Stimulated activated effector memory CD8-positive, alpha-beta T cell treated with anti-CD3 and anti-CD28 coated beads, Interleukin-12 subunit alpha, Interleukin-12 subunit beta, amount 100 ng/mL, for 72 hours (primary cell): ENCODE data around the gene PIEZO1.

Experiments
- ATAC-seq: fragments of 150-1000 bp; cut with Tn5 transposase; 2 replicates; pipeline ENCODE4 v1.10.0; 2021
- DNase-seq, 2 donors: peaks; one replicate each; pipeline ENCODE4 v3.0.0; 2021 to 2022; ENCODE audit warnings: low spot score in 2 of 2
- H3K27ac Mint-ChIP-seq: one replicate; pipeline ENCODE4 v1.8.0; 2022; ENCODE audit warnings: mild to moderate bottlenecking, mixed read lengths
- H3K36me3 Mint-ChIP-seq: one replicate; pipeline ENCODE4 v1.8.0; 2022; ENCODE audit warnings: mild to moderate bottlenecking, mixed read lengths
- H3K4me1 Mint-ChIP-seq: one replicate; pipeline ENCODE4 v1.8.0; 2022; ENCODE audit warnings: mixed read lengths
- H3K4me3 Mint-ChIP-seq: one replicate; pipeline ENCODE4 v1.8.0; 2022; ENCODE audit warnings: mild to moderate bottlenecking, mixed read lengths
- H3K9me3 Mint-ChIP-seq: one replicate; pipeline ENCODE4 v1.8.0; 2022; ENCODE audit warnings: mixed read lengths

Gene PIEZO1

DNA sequence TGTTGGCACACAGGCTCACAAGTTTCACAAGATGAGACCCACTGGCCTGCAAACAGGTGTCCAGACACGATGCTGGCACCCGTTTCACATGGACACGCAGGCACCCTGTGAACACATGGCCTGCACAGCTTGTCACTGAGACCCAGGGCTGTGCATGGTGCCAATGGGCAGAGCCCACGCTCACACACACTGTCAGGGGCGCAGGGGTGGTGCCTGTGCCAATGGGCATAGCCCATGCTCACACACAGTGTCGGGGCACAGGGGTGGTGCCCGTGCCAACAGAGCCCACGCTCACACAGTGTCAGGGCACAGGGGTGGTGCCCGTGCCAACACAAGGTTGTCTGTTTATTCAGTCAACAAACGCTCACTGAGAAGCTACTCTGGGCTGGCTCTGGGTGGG lies 49.4 kb downstream of the PIEZO1 start:
- no peak for ATAC-seq
- H3K27ac Mint-ChIP-seq, result no peak overlapping the region
- peaks cover 14% of the 10 kb centered on the region for H3K4me1 Mint-ChIP-seq
- no peak overlapping the region for H3K4me3 Mint-ChIP-seq
- peaks cover 57% of the 10 kb centered on the region for H3K36me3 Mint-ChIP-seq
- H3K9me3 Mint-ChIP-seq, result no peaks in the 10 kb centered on the region
- no peak for DNase-seq

DNA sequence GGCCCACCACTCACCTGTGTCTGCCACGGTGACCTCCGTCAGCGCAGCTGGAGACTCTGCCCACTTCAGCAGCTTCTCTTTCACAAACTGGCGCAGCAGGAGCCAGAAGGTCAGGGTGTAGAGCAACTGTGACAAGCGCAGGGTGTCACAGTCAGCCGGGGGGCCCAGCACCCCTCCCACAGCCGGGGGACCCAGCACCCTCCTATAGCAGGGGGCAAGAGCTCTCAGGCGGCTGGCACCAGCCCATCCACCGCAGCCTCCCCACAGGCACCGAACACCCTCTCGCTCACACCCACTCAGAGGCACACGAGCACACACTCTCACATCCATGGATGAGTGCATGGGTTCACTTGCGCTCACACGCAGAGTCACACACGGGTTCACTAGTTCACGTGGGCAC lies 49.9 kb downstream of the PIEZO1 start:
- H3K36me3 Mint-ChIP-seq, result peaks cover 57% of the 10 kb centered on the region
- H3K9me3 Mint-ChIP-seq, result no peaks in the 10 kb centered on the region
- H3K4me1 Mint-ChIP-seq, result peaks cover 14% of the 10 kb centered on the region
- ATAC-seq, result no peak
- no peak overlapping the region for H3K27ac Mint-ChIP-seq
- no peak overlapping the region for H3K4me3 Mint-ChIP-seq
- no peak for DNase-seq

DNA sequence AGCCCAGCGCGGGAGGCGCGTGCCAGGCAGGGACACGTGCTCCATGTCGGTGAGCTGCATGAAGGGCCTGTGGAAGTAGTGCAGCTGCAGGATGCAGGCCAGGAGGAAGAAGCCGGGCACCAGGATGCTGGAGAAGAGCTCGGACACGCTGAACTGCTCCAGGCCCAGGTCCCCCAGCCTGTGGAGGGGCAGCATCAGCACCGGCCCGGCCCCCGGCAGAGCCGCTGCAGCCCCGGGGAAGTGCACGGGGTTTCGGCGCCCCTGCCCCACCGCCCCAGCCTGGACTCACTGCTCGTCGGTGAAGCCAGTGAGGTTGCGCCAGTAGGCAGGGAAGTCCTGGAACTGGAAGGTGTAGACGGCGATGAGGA lies 50.7 kb downstream of the PIEZO1 start:
- Mint-ChIP-seq H3K4me1 (peaks cover 14% of the 10 kb centered on the region), H3K9me3 (no peaks in the 10 kb centered on the region), H3K36me3 (peaks cover 60% of the 10 kb centered on the region), H3K4me3 (no peak overlapping the region), H3K27ac (no peak overlapping the region)
- DNase-seq (no peak), ATAC-seq (no peak)

DNA sequence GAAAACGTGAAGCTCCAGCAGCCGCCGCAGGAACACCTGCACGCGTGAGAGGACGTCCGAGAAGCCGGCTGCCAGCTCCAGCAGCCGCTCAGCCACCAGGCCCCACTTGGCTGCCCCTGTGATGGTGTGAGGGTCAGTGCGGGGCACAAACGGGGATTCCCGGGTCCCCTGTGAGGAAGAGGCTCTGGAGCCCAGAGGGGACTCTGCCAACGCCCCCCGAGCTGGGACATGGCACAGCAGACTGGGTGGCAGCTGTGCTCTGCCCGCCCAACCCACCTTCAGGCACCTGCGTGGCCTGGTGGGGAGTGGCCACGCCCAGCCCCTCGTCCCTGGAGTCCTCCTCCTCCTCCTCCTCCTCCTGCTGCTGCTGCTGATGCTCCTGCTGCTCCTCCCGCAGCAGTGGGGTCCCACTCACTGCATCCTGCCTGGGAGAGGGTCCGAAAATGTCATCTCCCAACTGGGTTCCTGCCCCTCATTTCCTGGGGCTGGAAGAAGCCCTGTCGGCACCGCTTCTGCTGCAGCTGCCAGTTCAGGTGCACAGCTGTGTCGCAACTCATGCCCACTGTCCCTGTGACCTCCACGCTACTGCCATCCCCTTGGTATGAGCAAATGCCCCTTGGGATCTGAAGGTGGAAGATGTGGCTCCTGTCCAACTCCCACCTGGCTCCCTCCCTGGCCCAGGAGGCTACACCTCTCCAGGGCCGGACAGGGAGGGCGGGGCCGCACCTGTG lies 51.2 kb downstream of the PIEZO1 start:
- no peak overlapping the region for H3K27ac Mint-ChIP-seq

DNA sequence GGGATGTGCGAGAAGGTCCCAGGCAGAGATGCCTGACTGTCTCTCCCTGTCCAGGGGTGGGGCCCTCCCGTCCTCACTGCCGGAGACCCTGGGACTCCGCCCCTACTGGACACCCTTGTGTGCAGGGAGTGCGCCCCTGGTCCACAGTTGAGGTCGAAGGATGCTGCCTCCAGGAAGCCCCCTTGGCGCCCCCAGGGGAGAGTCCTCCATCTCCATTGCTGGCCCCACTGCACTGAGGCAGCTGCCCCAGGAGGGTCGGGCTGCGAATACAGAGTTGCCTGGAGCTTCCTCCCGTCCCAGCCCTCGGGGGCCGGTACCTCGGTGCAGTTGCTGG lies 52.1 kb downstream of the PIEZO1 start:
- H3K36me3 Mint-ChIP-seq, result peaks cover 50% of the 10 kb centered on the region

More for the DNA sequence above, 51.2 kb downstream of the PIEZO1 start:
- no peak overlapping the region for H3K4me3 Mint-ChIP-seq
- peaks cover 56% of the 10 kb centered on the region for H3K36me3 Mint-ChIP-seq
- peaks cover 11% of the 10 kb centered on the region for H3K4me1 Mint-ChIP-seq
- ATAC-seq (no peak), DNase-seq (no peak)
- H3K9me3 Mint-ChIP-seq, result no peaks in the 10 kb centered on the region

DNA sequence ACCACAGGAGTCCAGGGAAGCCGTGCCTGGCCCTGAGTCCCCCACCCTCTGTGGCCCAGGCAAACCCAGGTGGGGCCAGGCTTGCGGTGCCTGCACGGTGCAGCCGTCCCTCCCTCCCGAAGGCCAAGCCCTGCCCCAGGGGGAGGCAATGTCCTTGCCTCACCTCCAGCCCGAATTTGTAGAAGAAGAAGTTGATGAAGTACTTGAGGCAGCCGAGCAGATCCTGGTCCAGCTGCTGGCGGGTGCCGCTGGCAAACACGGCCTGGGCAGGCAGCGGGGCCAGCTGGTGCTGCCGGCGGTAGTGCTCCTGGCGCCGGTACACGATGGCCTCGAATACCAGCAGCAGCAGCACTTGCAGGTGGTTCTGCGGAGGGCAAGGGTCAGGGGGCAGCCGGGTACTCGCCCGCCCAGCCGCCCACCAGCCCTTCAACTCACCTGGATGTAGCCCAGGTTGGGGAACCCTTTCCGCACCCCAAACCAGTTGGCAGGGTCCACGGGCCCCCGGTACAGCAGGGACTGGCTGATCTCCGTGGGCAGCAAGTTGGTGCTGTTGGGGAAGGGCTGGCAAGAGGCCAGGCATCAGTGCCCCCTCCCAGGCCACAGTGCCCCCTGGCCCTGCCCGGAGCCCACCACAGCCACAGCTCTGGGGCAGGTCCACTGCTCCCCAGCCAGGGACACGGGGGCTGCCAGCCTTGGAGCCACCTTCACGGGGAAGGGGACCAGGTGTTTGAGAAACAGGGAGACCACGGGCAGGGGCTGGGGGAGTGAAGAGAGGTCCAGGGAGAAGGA lies 52.7 kb downstream of the PIEZO1 start:
- no peak for DNase-seq
- Mint-ChIP-seq H3K4me1 (peaks cover 8% of the 10 kb centered on the region), H3K4me3 (no peak overlapping the region), H3K9me3 (no peaks in the 10 kb centered on the region), H3K36me3 (peaks cover 50% of the 10 kb centered on the region), H3K27ac (peak overlapping the region; percentile 12)
- ATAC-seq, result peak; percentile 45

More for the DNA sequence above, 52.1 kb downstream of the PIEZO1 start:
- Mint-ChIP-seq H3K9me3 (no peaks in the 10 kb centered on the region), H3K4me3 (no peak overlapping the region), H3K4me1 (peaks cover 8% of the 10 kb centered on the region), H3K27ac (peak overlapping the region; percentile 12)
- DNase-seq (no peak), ATAC-seq (no peak)

DNA sequence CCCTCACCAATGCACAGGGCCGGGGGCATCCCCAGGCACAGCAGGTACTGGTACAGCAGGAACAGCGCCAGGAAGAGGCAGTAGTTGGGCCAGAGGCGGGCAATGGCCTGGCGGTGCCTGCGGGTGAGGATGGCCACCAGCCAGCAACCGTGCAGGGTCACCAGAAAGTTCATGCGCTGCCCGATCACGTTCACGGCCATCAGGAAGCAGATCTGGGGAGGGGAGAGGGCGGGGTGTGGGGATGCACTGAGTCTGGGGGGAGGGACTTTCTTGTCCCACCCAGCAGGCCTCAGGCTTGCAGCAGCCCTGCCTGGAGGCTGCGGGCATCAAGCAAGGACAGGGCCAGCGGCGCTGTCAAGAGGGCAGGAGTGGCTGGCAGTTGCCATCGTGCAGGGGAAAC lies 53.3 kb downstream of the PIEZO1 start:
- Mint-ChIP-seq H3K36me3 (peaks cover 56% of the 10 kb centered on the region), H3K9me3 (no peaks in the 10 kb centered on the region), H3K4me3 (no peak overlapping the region), H3K4me1 (peaks cover 8% of the 10 kb centered on the region), H3K27ac (peak overlapping the region; percentile 88)
- DNase-seq, result no peak
- ATAC-seq, result peak; percentile 31

DNA sequence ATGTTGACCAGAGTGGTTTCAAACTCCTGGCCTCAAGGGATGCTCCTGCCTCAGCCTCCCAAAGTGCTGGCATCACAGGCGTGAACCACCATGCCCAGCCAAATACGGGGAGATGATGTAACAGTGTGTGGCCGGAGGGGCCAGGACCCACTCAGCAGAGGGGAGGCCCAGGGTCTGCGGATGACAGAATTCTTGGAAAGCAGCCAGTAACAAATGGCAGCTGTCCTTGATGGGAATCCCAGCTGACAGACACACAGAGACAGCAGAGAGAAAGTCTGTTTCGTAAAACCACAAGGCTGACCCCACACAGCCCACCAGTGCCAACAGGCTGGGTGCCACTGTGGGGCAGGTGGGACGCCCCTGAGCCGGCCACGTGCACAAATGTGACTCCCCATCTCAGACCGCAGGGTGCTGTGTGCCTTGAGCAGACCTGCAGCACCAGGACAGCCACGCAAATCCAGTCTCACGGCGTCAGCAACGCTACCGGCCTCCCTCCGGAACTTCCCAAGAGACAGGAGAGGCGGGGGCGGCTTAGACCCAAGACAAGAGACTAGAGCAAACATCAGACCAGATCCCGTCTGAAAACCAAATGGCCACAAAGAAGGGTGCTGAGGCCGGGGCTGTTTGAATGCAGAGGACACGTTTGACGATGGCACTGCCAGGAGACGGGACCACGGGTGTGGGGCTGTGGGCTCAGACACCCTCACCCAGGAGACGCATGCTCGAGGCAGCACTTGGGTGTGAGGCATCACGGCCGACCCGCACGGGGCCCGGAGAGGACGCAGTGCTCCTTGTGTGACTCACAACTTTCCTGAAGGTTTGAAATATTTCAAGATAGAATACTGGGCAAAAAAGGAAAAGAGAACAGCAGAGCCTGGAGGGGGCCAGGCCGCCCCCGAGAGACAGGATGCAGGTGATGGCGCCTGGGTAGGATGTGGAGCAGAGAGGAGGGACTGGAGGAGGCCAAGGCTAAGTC lies 54.1 kb downstream of the PIEZO1 start:
- no peaks in the 10 kb centered on the region for H3K9me3 Mint-ChIP-seq
- peak overlapping the region; percentile 88 for H3K27ac Mint-ChIP-seq
- no peak for ATAC-seq
- peaks cover 8% of the 10 kb centered on the region for H3K4me1 Mint-ChIP-seq
- H3K36me3 Mint-ChIP-seq, result peaks cover 58% of the 10 kb centered on the region
- DNase-seq, result no peak
- H3K4me3 Mint-ChIP-seq, result no peak overlapping the region

DNA sequence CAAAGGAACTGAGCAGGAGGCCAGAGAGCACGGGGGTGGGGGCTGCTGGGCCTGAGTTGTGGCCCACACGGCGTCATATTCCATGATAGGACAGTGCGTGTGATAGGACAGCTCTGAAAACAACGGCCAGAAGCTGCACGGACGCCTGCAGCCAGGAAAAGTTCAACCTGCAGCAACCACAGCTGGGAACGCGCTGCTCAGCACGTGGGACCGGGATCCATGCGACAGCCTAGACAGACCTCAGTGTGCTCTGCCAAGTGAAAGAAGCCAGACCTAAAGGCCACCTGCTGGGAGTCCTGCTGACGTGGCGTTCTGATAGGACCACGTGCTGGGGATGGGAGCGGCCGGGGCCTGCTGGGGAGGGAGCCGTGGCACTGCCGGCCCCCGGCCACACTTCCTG lies 57.1 kb downstream of the PIEZO1 start:
- no peak overlapping the region for H3K27ac Mint-ChIP-seq
- H3K9me3 Mint-ChIP-seq, result no peaks in the 10 kb centered on the region
- H3K36me3 Mint-ChIP-seq, result peaks cover 70% of the 10 kb centered on the region
- ATAC-seq (no peak), DNase-seq (no peak)
- H3K4me1 Mint-ChIP-seq, result peaks cover 8% of the 10 kb centered on the region
- H3K4me3 Mint-ChIP-seq, result no peak overlapping the region

DNA sequence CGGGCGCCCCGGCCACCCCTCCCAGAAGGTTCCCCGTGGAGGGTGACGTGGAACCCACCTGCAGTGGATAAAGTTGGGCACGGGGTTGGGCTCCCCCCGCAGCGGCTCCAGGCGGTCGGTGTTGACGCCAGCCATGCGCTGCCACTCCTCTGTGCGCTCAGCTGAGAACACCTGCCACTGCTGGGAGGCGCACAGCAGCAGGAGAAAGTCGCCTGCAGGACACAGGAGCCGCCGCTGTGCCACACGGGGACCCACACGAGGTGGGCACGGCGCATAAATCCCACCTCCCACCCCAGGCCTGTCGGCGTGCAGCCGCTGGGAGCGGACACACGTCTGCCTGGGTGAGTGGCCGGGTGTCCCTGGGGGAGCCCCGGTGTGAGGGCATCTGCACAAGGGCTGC lies 58.0 kb downstream of the PIEZO1 start:
- peaks cover 72% of the 10 kb centered on the region for H3K36me3 Mint-ChIP-seq
- H3K4me1 Mint-ChIP-seq, result peaks cover 8% of the 10 kb centered on the region

DNA sequence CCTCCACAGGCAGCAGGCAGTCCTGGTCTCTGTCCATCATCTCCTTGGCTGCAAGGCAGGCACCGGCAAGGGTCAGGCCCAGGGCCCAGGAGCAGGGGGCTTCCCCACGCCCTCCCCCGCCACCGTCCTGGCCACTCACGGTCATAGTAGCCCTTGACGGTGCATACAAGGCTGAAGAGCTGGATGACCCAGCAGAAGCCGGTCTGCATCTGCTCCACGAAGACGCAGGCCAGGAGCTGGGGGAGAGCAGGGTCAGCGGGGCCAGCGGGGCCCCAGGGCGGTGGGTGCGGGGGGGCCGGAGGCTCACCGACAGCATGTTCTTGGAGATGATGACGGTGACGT lies 58.6 kb downstream of the PIEZO1 start:
- H3K36me3 Mint-ChIP-seq, result peaks cover 72% of the 10 kb centered on the region
- H3K4me1 Mint-ChIP-seq, result peaks cover 4% of the 10 kb centered on the region
- DNase-seq, result no peak
- no peaks in the 10 kb centered on the region for H3K9me3 Mint-ChIP-seq
- ATAC-seq, result no peak
- no peak overlapping the region for H3K27ac Mint-ChIP-seq
- H3K4me3 Mint-ChIP-seq, result no peak overlapping the region

More for the DNA sequence above, 58.0 kb downstream of the PIEZO1 start:
- H3K27ac Mint-ChIP-seq, result no peak overlapping the region
- H3K9me3 Mint-ChIP-seq, result no peaks in the 10 kb centered on the region
- H3K4me3 Mint-ChIP-seq, result no peak overlapping the region
- DNase-seq, result no peak
- no peak for ATAC-seq

DNA sequence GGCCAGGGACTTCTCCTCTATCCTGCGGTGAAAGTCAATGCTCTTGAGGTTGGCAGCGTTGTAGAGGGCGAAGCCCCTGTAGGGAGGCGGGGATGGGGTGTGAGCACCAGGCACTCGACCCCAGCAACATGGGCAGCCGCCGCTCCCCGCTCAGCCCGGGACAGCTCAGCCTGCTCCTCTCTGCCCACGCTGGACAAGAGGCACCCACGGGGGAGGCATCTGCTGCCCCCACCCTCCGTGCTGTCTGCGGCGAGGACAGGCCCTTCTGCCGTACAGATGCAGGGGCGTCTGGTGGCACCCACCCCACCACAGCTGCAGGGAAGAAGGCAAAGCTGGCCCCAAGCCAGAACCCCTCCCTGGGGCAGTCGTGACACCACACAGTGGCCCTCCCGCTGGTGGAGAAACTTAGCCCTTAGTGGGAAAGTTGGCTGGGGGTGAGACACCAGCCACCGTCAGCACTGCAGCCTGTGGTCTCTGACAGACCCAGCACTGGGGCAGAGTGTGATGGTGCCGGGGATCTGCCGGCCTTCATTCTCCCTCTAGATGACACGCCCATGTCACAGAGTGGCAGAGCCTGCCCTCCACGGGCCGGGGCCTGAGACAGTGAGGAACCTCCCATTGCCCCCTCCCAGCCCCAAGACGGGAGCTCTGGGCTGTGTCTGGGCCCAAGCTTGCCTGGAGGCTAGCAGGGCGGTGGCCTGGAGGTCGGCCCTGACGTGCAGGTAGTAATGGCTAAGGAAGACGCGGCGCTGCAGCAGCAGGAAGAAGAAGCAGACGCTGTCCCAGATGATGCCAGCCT lies 59.2 kb downstream of the PIEZO1 start:
- Mint-ChIP-seq H3K4me3 (no peak overlapping the region), H3K27ac (no peak overlapping the region)

DNA sequence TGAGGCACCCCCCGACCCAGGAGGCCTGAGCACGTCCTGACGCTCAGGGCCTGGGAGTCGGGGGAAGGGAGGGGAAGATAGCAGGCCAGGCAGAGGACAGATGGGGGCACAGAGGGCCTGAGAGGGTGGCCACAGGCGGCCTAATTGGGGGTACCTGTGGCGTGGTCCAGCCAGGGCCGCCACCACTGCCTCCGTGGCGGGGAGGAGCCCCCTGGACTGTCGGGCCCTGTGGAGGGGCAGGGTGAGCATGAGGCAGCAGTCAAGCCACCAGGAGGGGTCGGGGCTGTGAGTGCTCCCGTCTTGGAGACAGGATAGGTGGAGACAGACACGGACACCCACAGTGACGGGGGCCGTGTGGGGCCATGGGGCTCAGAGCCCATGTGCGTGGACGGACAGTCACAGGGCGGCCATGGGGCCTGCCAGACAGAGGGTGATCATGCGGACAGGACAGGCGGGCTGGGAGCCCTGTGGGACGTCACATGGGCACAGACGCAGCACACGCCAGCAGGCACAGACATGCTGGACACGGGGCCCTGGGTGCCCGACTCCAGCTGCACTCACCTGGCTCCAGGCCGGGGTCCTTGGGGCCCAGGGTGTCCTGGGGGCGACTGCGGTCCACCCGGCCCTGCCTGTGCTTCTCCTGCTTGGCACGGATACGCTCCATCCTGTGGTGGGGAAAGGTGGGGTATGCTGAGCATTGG lies 60.0 kb downstream of the PIEZO1 start:
- Mint-ChIP-seq H3K4me3 (no peak overlapping the region), H3K9me3 (no peaks in the 10 kb centered on the region), H3K36me3 (peaks cover 72% of the 10 kb centered on the region), H3K27ac (peak overlapping the region; percentile 60), H3K4me1 (peaks cover 7% of the 10 kb centered on the region)
- ATAC-seq (no peak), DNase-seq (no peak)

More for the DNA sequence above, 59.2 kb downstream of the PIEZO1 start:
- no peaks in the 10 kb centered on the region for H3K4me1 Mint-ChIP-seq
- no peaks in the 10 kb centered on the region for H3K9me3 Mint-ChIP-seq
- ATAC-seq (no peak), DNase-seq (no peak)
- peaks cover 72% of the 10 kb centered on the region for H3K36me3 Mint-ChIP-seq

DNA sequence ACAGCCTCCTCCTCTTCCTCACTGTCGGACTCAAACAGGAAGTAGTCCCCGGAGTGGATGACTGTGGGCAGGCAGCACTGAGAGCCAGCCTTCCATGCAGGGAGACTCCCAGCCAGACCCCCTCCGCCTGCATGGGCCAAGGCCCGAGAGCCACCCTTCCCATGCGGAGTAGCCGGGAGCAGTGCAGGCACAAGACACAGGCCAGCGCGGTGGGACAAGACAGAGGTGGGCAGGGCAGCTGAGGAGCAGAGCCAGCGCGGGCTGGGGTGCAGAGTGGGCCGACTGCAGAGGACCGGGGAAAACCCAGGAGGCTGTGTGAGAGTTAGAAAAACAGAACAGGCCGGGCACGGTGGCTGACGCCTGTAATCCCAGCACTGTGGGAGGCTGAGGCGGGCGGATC lies 61.1 kb downstream of the PIEZO1 start:
- no peak for ATAC-seq
- peaks cover 8% of the 10 kb centered on the region for H3K4me1 Mint-ChIP-seq
- H3K27ac Mint-ChIP-seq, result peak overlapping the region; percentile 60
- DNase-seq, result no peak
- no peak overlapping the region for H3K4me3 Mint-ChIP-seq
- peaks cover 78% of the 10 kb centered on the region for H3K36me3 Mint-ChIP-seq
- H3K9me3 Mint-ChIP-seq, result no peaks in the 10 kb centered on the region
